Stromal cell of bone marrow (primary cell): Measurements from ENCODE around the gene IGLL5.

Experiments
- DNase-seq: peaks from one replicate; pipeline ENCODE4 v3.0.0-alpha.2; 2012; ENCODE audit warnings: low read depth

The IGLL5 gene

GRCh38 chr22:22938672-22939587, 51.3 kb downstream of the IGLL5 start:
- DNase-seq = no peak

GRCh38 chr22:22939588-22940368, 52.2 kb downstream of the IGLL5 start:
- DNase-seq = no peak

DNA sequence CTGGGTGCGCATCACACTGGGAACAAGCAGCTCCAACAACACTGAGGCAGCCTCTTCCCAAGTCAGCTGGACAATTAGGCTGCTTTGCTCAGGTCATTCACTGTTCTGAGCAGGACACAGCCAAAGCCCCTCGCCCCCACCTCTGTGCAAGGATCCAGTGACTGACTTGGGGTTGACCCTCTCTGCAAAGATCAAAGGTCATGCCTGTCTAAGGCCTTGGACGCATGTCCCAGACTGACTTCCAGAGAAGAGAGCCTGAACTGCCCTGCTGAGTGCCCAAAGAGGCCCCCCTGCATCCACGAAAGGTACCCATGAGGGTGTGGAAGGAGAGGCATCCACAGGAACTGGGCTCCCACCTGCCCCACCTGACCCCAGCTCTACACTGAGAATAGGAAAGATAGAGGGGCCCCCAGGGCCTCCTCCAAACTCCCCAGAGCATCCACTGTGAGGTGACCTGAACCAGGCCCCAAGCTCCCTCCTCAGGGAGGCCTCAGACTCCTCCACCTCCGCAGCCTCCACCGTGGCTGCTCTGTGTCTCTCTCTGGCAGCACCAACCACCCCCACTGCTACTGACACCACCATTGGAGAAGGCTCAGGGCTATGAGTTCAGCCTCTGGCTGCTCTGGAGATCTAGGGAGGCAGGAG, 53.5 kb downstream of the IGLL5 start:
- no peak for DNase-seq

DNA sequence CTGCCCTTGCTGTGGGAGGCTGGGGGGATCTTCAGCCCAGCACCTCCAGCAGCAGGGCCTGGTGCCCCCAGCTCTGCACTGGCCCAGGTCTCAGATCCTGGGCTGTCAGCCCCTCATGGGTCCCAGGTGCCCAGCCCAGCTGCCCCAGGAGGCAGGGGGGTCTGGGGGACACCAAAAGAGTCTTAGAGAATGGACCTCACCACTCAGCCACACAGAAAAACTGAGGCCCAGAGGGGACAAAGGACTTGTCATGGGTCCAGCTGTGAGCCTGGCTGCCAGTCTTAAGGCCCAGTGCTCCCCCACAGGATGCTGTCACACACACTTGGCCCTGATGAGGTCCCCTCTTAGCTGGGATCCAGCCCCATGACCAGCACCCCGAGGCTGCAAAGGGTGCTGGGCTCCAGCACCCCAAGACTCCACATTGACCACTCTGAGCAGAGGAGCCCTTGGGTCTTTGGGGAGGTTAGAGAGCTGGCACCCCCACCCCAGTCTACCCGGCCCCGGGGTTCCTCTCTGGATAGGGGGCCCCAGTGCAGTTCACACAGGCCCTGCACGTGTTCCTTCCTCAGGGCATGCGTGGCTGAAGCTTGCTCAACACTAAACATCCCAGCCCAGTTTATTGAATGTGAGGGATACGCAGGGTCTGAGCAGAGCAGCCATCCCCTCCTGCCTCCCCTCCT, 54.4 kb downstream of the IGLL5 start:
- no peak for DNase-seq

DNA sequence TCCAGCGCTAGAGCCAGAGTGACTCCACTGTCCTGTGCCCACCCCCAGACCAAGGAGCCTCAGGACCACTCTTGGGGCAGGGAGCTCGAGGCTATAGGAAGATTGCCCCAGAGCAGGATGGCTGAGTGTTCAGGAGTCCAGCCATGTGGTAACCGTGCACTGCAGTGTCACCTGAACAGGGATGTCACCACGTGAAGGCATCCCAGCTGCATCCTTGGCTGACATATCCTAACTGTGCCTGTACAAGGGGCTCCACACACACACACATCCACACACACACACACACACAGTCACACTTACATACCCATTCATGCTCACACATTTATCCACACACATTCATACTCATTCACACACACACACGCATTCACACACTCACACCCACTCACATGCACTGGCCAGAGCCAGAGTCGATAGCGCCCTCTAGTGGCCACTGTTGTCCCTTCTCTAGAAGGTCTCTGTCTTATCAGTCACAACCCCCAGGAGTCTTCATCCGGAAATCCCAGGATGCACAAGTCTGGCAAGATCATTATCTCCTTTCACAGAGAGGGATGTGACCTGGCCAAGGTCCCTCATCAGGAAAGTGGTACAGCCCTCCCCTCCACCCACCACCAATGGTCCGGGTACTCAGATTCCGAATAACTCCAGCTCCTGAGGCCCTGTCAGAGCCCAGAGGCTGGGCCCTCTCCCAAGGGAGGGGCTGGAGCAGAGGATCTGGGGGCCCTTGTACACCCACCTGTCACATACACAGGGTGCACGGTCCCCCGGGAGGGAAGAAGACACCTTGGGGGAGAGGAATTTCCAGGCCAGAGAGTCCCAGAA, 55.1 kb downstream of the IGLL5 start:
- peak; percentile 17 for DNase-seq

- DNase-seq = no peak
Observed at GRCh38 chr22:22943521-22944267, 56.1 kb downstream of the IGLL5 start.

DNA sequence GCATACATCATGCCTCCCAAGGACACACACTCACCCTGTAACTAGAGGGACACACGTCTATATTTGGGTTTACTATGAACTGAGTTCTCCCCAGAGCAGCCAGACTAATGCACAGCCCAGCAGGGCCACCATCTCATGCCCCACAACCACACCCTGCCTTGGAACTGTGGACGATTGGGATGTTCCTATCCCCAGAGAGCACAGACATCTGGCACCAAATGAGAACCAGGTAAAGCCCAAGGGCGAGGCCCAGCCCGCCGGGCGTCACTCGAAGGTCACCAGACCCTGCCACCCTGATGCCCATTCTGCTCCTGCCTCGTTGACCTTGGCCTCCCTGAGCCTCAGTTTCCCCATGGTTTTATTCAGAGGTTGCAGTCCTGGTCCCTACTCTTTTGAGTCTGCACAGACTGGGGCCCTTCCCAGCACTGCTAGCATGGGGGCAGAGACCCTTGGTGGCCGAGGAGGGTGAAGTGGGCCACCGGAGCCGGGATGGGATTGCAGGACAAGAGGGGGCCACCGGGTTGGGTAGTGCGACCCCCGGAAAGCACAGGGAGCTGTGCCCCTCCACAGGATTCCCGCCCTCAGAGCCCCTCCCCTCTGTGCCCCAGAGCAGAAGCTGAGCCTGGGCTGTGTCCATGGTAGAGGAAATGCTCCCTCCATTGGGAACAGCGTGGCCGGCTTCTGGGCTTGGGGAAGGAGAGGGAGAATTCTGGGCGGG, 56.8 kb downstream of the IGLL5 start:
- DNase-seq = no peak

DNA sequence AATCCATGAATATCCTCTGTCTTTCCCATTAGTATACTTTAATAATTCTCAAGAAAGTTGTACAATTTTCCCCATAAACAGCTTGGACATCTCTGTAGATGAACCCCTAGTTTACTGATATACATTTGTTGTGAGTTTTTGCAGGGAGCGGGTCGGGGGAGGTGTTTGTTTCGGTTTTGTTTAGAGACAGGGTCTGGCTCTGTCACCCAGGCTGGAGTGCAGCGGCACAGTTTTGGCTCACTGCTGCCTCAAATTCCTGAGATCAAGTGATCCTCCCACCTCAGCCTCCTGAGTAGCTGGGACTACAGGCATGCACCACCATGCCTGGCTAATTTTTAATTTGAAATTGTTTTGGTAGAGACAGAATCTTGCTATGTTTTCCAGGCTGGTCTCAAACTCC, 57.6 kb downstream of the IGLL5 start:
- no peak for DNase-seq
